IMR-90 (cell line): Measurements from ENCODE around the gene VPS11.
A peak's percentile ranks its signal among the peaks of the same experiment; 100 is the strongest.

Experiments
- BHLHE40 ChIP-seq: fragments of 150-350 bp; IDR thresholded peaks from 2 replicates; pipeline ENCODE4 v1.6.1; 2016; ENCODE audit warnings: mild to moderate bottlenecking, low read depth, low read length
- CEBPB ChIP-seq: IDR thresholded peaks from 2 replicates; pipeline ENCODE4 v1.6.1; 2012; ENCODE audit warnings: low read depth, low read length, improper control_type of control experiment
- CTCF ChIP-seq: conservative IDR thresholded peaks from 2 replicates; pipeline ENCODE4 v1.5.1; 2012; ENCODE audit warnings: mild to moderate bottlenecking, low read depth, low read length, improper control_type of control experiment
- ELK1 ChIP-seq: fragments of 150-350 bp; IDR thresholded peaks from 2 replicates; pipeline ENCODE4 v1.6.1; 2016; ENCODE audit warnings: low read depth, mild to moderate bottlenecking, low read length, moderate library complexity, borderline replicate concordance
- FOS ChIP-seq: fragments of 150-350 bp; IDR thresholded peaks from 2 replicates; pipeline ENCODE4 v1.6.1; 2016; ENCODE audit warnings: low read depth, low read length
- MAFK ChIP-seq: IDR thresholded peaks from 2 replicates; pipeline ENCODE4 v1.6.1; 2012; ENCODE audit warnings: low read depth, low read length, improper control_type of control experiment
- MAZ ChIP-seq: IDR thresholded peaks from 2 replicates; pipeline ENCODE4 v1.6.1; 2012; ENCODE audit warnings: low read depth, mild to moderate bottlenecking, low read length, improper control_type of control experiment, moderate library complexity, borderline replicate concordance
- MXI1 ChIP-seq: IDR thresholded peaks from 2 replicates; pipeline ENCODE4 v1.6.1; 2012; ENCODE audit warnings: low read depth, mild to moderate bottlenecking, low read length, moderate library complexity, borderline replicate concordance
- POLR2A ChIP-seq: IDR thresholded peaks from 2 replicates; pipeline ENCODE4 v1.6.1; 2012; ENCODE audit warnings: mild to moderate bottlenecking, low read depth, low read length
- RAD21 ChIP-seq: IDR thresholded peaks from 2 replicates; pipeline ENCODE4 v1.6.1; 2012; ENCODE audit warnings: low read length, improper control_type of control experiment
- RCOR1 ChIP-seq: IDR thresholded peaks from 2 replicates; pipeline ENCODE4 v1.6.1; 2012; ENCODE audit warnings: mild to moderate bottlenecking, low read length, improper control_type of control experiment; ENCODE audit not compliant: insufficient replicate concordance
- RFX5 ChIP-seq: IDR thresholded peaks from 2 replicates; pipeline ENCODE4 v1.8.0; 2012; ENCODE audit warnings: low read depth, mild to moderate bottlenecking, low read length, moderate library complexity
- SMC3 ChIP-seq: fragments of 150-350 bp; IDR thresholded peaks from 2 replicates; pipeline ENCODE4 v1.6.1; 2016; ENCODE audit warnings: low read depth, mild to moderate bottlenecking, antibody characterized with exemption, low read length, moderate library complexity
- USF2 ChIP-seq: fragments of 150-350 bp; IDR thresholded peaks from 2 replicates; pipeline ENCODE4 v1.6.1; 2017; ENCODE audit warnings: mild to moderate bottlenecking, antibody characterized with exemption, low read length, low read depth

GRCh38 chr11:119091178-119091577 lies 23.6 kb downstream of the VPS11 start:
- TF ChIP-seq POLR2A (no peak), RAD21 (no peak), CTCF (no peak), SMC3 (no peak), RFX5 (no peak), CEBPB (peak; percentile 53), BHLHE40 (no peak), USF2 (no peak), MAFK (no peak), FOS (no peak), RCOR1 (no peak), MXI1 (no peak), ELK1 (no peak), MAZ (no peak)
